GM18526 (cell line): ENCODE results near the gene URB1.

Source experiments
- POLR2A ChIP-seq: IDR thresholded peaks from 3 replicates; pipeline ENCODE4 v1.6.1; 2011; ENCODE audit not compliant: insufficient read length; ENCODE audit errors: extremely low read depth

URB1 gene, protein sequence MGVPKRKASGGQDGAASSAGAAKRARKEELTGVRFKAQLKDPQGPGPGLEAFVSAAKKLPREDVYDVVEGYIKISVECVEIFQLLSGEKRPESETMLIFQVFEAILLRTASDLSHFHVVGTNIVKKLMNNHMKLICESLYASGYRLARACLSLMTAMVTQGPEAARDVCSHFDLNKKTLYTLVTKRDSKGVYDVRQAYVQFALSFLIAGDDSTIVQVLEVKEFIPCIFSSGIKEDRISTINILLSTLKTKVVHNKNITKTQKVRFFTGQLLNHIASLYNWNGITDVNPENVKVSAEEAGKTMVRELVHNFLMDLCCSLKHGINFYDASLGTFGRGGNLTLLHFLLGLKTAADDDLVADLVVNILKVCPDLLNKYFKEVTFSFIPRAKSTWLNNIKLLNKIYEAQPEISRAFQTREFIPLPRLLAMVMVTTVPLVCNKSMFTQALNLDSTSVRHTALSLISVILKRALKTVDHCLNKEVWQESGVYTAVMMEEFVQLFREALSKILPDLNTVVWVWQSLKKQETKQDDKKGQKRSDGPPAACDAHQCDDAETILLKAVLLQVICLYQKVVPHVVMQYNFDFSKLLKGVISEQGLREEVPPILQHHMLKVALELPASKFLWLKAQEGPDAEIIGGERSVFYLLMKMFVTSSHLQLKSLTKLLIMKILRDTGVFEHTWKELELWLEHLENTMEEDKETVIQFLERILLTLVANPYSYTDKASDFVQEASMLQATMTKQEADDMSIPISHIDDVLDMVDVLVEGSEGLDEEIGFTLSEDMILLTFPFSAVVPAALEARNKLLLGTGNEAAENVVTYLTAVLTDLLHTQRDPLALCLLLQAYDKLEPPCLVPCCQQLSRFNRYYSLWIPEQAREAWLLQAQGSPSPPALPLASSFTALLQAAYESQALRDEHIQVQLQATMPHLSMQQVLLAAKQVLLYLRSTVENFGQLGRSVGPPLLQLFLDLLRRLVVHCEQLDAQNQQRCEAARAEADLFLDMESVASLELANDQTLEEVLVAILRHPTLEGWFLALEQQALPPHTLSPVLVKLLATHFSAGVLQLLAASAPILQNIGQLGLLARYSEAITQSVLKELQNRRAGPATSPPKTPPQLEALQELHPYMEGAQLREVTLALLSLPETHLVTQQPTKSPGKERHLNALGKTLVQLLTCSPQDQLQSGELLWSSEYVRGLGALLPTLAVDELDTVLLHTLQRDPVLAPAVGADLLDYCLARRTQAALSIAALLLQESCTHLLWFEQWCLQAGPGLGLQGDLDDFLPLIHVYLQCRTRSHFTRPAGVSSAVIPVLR (N-terminal part only)

GRCh38 chr21:32392880-32393676, at the start of gene URB1:
Gene URB1, minus strand, starts transcription at chr21:32393012. Its CDS starts 102 bp downstream, at chr21:32392910.
- peak; percentile 87 for TF ChIP-seq POLR2A

- no peak for TF ChIP-seq POLR2A
These were observed 44.9 kb upstream of the URB1 start for GRCh38 chr21:32437729-32438128.

- TF ChIP-seq POLR2A, result no peak
These were observed 35.3 kb upstream of the URB1 start for GRCh38 chr21:32427958-32428623.

DNA sequence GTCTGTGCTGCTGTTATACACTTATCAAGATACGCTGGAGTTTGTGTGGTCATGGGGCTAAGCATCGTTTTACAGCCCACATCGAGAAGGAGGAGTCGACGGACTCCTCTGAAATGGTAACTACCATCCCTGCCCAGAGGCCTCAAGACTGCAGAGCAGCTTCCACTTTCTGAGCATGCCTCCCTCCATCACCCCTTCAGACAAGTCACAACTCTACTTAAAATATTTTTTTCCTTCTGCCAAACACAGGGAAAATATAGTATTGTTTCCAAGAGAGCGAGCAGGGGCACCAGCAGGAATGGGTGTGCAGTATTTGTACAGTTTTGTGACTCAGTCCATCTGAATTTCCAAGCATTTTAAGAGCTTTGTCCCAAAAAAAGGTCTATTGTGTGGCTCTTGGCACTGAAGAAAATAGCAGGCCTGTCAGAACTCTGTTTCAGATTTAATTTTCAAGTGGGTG, 33.8 kb upstream of the URB1 start:
- TF ChIP-seq POLR2A, result no peak

GRCh38 chr21:32426066-32426465, 33.3 kb upstream of the URB1 start:
- TF ChIP-seq POLR2A, result no peak

GRCh38 chr21:32425628-32426027, 32.8 kb upstream of the URB1 start:
- no peak for TF ChIP-seq POLR2A

DNA sequence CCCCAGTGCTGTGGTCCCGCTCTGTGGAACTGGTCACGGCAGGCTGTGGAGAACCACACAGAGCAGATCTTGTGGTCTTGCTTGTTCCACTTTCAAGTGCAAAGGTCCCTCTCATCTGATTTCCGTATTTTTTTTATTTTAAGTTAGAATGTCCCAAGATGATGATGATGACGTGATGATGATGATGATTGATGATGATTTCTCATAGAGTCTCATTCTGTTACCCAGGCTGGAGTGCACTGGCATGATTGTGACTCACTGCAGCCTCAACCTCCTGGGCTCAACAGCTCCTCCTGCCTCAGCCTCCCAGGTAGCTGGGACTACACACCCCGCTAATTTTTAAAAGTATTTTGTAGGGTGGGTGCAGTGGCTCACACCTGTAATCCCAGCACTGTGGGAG, 31.9 kb upstream of the URB1 start:
- no peak for TF ChIP-seq POLR2A

DNA sequence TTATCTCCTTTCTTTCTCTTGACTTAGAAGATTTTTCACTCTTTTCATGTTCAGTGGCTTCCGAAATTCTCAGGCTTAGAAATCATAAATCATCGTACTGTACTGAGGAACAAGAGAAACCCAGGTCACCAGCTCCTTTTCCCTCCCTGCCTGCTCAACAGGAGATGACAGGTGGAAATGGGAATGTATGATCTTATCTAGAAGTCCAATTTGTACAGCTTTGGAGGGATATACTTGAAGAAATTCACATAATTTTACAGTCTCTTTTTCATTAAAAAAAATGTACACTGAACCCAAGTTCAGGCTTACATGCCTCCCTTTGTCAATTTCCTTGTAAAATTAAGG, 31.4 kb upstream of the URB1 start:
- TF ChIP-seq POLR2A, result no peak

- no peak for TF ChIP-seq POLR2A
These were observed 30.7 kb upstream of the URB1 start for GRCh38 chr21:32423320-32424190.

DNA sequence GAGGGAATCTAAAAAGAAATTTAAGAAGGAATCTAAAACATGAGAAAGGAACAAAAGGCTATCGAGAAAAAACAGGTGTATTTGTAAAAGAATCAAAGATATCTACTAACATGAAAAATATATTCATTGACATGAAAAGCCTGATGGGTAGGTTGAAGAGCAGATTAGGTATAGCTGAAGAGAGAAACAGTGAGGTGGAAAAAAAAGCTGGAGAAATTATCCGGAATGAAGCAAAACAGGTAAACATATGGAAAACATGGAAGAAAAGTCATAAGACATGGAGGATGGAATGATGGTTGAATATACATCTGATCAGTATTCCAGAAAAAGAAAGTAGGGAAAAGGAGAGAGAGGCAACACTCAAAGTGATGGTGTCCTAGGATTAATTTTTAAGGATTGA, 29.3 kb upstream of the URB1 start:
- no peak for TF ChIP-seq POLR2A

DNA sequence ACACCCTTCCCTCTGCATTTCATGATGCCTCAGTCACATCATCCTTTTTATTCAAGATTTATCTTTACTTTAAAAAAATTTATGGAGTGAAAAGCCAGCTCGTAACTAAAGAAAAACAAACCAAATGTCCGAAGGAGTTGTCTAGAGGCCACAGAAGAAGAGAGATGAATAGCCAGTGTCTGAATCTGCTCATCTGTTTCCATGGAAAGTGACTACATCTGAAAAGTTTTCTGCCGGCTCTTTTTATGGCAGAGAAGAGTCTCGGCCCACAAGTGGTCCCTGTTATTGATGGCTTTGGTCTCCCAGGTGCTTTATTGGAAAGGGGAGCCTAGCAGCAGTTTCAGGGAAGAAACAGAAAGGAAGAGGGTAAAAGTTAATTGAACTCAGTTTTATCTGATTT, 25.3 kb upstream of the URB1 start:
- no peak for TF ChIP-seq POLR2A

DNA sequence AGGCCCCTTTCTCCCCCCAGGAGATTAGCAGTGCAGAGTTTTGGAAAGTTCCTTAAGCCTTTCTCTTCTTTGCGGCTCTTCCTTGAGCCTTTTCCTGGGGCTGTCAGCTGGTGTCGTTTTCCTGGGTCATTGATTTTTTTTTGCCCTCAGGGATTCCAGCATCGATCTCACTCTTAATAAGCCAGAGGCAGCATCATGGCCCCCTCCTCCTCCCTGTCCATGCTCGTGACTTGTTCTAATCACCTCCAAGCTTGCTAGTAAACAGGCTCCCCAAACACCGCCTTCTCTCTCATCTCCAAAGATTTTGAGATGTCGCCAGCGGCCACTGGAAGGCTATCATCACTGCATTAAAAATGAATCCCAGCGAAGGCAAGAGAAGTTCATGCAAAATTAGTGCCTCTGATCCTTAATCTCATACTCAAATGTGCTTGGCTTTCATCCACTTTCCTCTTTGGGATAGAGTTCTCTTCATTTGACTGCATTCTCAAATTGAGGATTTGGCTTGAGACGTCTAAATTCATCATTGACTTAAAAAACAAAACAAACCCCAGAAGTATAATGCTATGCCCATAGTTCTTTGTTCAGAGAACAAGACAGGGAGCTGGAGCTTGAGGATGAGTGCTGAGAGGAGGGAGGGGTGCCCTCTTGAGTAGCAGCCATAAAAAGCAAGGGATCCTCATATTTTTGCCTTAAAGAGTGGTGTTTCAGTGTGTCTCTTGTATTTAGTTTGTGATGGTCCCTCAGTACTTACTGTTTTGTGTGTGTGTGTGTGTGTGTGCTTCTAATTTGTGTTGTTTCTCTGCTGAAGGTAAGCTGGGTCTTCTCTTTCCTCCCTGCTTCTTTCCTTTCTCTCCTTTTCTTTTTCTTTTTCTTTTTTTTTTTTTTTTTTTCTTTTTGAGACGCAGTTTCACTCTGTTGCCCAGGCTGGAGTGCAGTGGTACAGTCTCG, 22.9 kb upstream of the URB1 start:
- no peak for TF ChIP-seq POLR2A
